AG10803 (cell line): Measurements from ENCODE around the gene PTPRU.
A peak's percentile ranks its signal among the peaks of the same experiment; 100 is the strongest.

Experiments used
- DNase-seq: peaks from one replicate; pipeline ENCODE4 v3.0.0; 2010; ENCODE audit warnings: low read depth
- H3K4me3 ChIP-seq: 2 replicates; pipeline ENCODE4 v1.5.1; 2011; ENCODE audit warnings: mild to moderate bottlenecking, low read length, control low read depth
- TF ChIP-seq, protein P1 (sequence below): conservative IDR thresholded peaks from 2 replicates; pipeline ENCODE4 v1.5.1; 2011; ENCODE audit warnings: mild to moderate bottlenecking, low read length, control low read depth, inconsistent platforms

The PTPRU gene

DNA sequence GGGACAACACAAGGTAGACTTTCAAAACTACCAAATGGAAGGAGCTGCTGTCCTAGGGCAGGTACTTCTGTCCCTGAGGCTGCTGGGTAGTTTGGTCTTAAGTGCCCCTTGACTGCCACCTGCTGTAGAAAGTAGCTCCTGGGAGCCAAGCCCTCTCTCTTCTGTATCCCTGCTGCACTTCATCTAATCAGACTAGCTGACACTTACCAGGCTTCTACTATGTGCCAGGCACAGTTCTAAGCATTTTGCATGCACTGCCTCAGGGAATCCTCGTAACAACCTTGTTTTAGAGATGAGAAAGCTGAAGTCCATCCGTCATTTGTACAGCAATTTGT is 38.8 kb upstream of the PTPRU start:
- H3K4me3 ChIP-seq, result no peak overlapping the region
- TF ChIP-seq, protein P1, sequence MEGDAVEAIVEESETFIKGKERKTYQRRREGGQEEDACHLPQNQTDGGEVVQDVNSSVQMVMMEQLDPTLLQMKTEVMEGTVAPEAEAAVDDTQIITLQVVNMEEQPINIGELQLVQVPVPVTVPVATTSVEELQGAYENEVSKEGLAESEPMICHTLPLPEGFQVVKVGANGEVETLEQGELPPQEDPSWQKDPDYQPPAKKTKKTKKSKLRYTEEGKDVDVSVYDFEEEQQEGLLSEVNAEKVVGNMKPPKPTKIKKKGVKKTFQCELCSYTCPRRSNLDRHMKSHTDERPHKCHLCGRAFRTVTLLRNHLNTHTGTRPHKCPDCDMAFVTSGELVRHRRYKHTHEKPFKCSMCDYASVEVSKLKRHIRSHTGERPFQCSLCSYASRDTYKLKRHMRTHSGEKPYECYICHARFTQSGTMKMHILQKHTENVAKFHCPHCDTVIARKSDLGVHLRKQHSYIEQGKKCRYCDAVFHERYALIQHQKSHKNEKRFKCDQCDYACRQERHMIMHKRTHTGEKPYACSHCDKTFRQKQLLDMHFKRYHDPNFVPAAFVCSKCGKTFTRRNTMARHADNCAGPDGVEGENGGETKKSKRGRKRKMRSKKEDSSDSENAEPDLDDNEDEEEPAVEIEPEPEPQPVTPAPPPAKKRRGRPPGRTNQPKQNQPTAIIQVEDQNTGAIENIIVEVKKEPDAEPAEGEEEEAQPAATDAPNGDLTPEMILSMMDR, result peak; percentile 53
- peak; percentile 50 for DNase-seq

DNA sequence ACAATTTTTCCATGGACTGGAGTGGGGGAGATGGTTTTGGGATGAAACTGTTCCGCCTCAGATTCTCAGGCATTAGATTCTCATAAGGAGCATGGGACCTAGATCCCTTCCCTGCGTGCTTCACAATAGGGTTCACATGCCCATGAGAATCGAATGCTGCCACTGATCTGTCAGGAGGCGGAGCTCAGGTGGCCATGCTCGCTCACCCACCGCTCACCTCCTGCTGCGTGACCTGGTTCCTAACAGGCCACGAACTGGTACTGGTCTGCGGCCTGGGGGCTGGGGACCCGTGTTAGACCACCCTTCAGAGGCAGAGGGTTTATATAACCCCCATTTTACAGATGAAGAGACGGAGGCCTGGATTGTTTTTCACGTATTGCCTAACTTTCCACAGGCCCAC is 38.3 kb upstream of the PTPRU start:
- no peak for DNase-seq
- TF ChIP-seq, protein P1, result no peak
- no peak overlapping the region for H3K4me3 ChIP-seq

DNA sequence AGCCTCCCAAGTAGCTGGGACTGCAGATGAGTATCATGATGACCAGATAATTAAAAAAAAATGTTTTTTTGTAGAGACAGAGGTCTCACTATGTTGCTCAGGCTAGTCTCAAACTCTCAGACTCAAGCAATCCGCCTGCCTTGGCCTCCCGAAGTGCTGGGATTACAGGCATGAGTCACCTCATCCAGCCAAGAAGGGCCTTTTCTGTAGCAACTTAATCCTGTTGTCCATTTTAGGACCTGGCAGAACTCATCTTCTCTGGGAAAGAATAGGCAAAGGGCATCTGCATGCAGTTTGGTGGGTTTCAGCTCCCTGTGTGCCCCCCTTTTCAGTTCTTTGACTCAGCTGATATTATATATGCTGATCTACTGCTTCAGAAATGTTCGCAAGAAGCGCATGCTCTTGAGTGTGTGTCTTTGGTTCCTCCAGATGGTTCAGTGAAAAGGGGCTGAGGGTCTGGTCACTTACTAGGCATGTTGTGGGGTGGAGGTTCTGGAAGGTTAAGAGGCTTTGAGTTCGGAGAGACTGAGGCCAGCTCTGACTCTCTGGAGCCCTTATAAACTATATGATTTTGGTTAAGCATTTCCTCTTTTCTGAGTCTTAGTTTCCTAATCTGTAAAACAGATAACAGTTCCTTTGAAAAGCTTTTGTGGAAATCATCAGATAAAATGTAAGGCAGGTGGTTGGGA is 35.3 kb upstream of the PTPRU start:
- H3K4me3 ChIP-seq, result no peak overlapping the region
- TF ChIP-seq, protein P1, result no peak
- DNase-seq, result peak; percentile 12

DNA sequence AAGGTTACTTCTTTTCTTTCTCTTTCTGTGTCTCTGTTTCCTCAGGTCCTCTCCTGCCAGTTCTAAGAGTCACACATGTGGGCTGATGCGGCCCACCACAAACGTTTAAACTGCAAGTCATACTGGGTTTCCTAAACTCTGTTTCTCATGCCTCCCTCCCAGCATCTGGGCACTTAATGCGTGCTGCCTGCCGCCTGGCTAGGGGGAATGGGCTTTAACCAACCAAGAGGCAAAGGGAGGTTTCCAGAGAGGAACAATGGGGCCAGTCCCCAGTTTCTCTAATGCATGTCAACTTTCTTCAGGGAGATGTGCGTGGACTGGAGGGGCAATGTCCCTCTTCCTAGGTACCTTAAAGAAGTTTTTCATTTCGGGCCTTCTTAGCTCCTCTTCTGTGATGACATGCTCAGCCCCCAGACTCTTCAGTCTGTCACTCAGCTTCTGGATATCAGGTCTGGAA is 34.7 kb upstream of the PTPRU start:
- no peak overlapping the region for H3K4me3 ChIP-seq
- DNase-seq, result no peak
- TF ChIP-seq, protein P1, result no peak

DNA sequence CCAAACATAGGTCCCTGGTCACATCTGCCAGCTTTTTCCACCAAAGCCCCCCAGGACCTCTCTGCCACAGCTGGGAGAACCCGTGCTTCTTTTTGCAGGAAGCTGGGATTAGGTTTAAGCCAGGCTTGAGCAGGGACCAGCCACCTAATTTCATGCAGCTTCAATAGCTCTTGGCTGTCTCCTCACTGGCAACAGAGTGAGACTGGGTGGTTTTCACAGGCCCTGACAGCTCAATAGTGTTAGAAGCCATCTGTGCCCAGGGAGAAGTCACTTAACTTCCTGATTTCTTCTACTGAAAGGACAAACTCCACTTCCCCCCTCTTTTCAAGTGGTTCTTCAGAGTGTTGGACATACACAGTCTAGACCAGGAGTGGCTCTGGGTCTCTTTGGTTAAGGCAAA is 34.3 kb upstream of the PTPRU start:
- H3K4me3 ChIP-seq, result no peak overlapping the region
- TF ChIP-seq, protein P1, result no peak
- DNase-seq, result peak; percentile 10

DNA sequence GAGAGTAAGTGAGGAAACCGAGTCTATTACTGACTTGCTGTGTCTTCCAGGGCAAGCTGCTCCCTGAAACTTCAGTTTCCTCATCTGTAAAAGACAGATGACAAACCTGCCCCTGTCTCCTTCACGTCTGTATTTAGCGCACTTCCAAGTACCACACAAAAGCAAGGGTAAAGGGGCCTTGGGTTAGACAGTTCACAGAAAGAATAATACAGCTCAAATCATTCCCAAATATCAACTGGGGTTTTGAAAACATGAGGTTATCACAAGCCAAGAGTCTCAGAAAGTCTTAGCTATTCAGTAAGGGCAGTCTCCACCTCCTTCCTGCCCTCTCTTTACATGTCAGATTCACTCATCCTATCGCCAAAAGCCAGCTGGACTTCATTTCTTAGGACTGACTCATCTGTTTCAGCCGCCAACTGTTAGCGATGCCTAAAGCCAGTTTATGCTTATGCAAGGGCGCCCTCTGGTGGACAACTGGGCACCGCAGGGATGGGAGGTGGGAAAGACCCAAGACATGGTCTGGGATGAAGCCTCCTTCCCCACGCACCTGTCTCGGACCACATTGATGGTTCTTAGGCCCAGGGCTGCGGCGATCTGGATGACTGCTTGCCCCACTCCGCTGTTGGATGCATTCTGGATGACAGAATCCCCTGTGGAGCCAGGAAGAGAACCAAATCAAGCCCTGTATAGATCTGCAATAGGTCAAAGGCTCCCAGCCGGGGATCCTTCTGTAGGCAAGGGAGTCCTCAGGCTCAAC is 33.6 kb upstream of the PTPRU start:
- DNase-seq, result peak; percentile 98
- TF ChIP-seq, protein P1, result peak; percentile 96
- no peak overlapping the region for H3K4me3 ChIP-seq

DNA sequence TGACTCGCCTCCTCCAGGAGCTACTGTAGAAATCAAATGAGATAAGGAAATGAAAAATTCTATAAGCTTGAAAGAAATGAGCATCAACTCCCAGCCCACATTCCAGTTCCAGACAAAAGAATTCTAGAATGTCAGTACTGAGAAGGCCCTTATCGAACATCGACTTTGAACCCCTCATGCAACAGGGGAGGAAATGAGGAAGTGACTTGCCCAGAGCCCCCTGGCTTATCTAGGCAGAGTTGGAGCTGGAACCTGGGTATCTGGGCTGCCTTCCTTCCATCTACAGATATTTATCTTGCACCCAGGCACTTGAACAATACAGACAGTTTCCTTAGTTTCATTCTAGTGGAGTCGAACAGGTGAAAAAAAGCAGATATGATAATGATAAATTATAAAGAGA is 27.9 kb upstream of the PTPRU start:
- no peak overlapping the region for H3K4me3 ChIP-seq
- TF ChIP-seq, protein P1, result no peak
- DNase-seq, result no peak
